Fibroblast of villous mesenchyme (primary cell): ENCODE data around the gene PRR11. TPM values are rescaled to one million over a fixed set of nuclear protein-coding genes. Genes with fewer than 3 reads are reported as not detected.
"Not testable (repeated sequence)": the region's sequence is repeated elsewhere in the genome, so short reads cannot be mapped to it uniquely, and the experiment has no call there.

Experiments used
- DNase-seq: peaks from one replicate; pipeline ENCODE4 v3.0.0-alpha.2; 2010; ENCODE audit warnings: low read depth
- H3K4me3 ChIP-seq: 2 replicates; pipeline ENCODE4 v1.5.1; 2011; ENCODE audit warnings: low read depth, mild to moderate bottlenecking, low read length
- CTCF ChIP-seq: IDR thresholded peaks from 2 replicates; pipeline ENCODE4 v1.5.1; 2012; ENCODE audit warnings: low read depth, mild to moderate bottlenecking, low read length; ENCODE audit not compliant: insufficient read depth
- total RNA-seq: library from RNA; depleted of rRNA; stranded (reverse); fragments of >200 nt; gene quantifications from 2 replicates; pipeline ENCODE4 v1.2.3, GENCODE V29; 2012

PRR11 gene
- total RNA-seq, 1 donor, result 11.2 TPM

- TF ChIP-seq CTCF, result no peak
- no peak for DNase-seq
- H3K4me3 ChIP-seq, result no peak overlapping the region
These were observed 44.0 kb upstream of the PRR11 start for GRCh38 chr17:59111539-59111938.

DNA sequence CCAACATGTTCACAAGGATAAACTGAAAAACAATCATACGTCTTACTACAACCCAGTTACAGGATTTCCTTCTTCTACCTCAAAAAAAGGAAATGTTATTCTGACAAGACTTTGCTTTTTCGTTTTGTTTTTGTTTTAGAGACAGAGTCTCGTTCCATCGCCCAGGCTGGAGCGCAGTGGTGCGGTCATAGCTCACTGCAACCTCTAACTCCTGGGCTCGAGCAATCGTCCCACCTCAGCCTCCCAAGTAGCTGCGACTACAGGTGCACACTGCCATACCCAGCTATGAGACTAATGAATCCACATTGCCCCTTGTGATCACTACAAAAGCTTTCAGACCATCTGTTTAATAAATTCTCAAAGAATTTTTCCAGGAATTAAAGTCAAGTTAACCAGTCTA is 40.1 kb upstream of the PRR11 start:
- no peak overlapping the region for H3K4me3 ChIP-seq
- DNase-seq, result no peak
- no peak for TF ChIP-seq CTCF

DNA sequence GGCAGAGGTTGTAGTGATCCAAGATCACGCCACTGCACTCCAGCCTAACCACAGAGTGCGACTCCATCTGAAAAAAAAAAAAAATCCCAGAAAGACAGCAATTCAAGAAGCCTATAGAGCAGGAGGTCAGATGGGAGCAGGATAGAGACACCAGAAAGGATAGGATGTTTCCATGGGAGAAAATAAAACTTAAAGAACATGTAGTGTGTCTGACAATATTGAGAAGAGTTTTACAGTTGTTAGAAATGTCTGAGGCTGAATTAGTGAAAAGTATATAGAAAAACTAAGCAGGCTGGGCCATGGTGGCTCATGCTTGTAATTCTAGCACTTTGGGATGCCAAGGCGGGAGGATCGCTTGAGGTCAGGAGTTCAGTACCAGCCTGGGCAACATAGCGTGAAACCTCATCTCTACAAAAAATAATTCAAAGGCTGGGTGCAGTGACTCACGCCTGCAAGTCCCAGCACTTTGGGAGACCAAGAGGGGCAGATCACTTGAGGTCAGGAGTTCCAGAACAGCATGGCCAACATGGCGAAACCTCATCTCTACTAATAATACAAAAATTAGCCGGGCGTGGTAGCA is 33.6 kb upstream of the PRR11 start:
- TF ChIP-seq CTCF, result no peak
- DNase-seq, result no peak
- H3K4me3 ChIP-seq, result no peak overlapping the region

DNA sequence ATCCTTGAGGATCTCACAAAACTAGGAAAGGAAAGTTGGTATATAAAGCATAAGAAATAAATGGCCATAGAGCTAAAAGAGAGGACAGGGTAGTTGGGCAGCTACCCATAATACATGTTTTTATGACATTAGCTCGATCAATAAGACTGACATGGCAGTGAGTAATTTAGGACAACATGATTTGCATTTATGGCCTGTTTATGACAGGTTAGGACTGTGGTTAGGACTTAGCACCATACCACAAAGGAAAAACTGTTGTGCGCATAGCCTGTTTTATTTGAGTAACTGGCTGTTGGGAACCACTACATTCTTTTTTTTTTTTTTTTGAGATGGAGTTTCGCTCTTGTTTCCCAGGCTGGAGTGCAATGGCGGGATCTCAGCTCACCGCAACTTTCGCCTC is 30.9 kb upstream of the PRR11 start:
- no peak overlapping the region for H3K4me3 ChIP-seq
- DNase-seq, result no peak
- TF ChIP-seq CTCF, result no peak

DNA sequence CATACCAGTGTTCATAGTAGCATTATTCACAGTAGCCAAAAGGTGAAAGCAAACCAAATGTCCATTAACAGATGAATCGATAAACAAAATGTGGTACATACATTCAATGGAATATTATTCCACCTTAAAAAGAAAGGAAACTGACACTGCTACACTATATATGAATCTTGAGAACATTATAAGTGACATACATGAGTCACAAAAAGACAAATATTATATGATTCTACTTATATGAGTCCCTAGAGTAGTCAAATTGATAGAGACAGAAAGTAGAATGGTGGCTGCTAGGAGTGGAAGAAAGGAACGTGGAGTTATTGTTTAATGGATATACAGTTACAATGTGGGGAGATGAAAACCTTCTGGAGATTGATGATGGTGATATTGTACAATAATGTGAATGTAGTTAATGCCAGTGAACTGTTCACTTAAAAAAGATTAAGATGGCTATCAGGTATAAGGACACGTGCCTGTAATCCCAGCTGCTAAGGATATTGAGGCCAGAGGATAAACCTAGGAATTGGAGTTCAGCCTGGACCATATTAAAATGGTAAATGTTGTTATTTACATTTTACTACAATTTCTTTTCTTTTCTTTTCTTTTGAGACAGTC is 28.6 kb upstream of the PRR11 start:
- no peak overlapping the region for H3K4me3 ChIP-seq
- no peak for DNase-seq
- no peak for TF ChIP-seq CTCF

DNA sequence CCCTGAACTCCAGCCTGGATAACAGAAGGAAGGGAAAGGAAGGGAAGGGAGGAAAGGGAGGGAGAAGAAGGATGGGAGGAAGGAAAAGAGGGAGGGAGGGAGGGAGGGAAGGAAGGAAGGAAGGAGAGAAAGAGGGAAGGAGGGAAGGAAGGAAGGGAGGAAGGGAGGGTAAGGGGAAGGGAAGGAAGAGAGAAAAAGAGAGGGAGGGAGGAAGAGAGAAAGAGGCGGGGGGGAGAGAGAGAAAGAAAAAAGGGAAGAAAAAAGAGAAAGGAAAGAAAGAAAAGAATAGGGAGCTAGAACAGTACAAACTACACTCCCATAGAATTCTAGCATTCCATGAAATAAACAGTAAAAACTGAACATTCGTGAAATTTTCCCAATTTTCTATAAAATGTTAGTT is 25.7 kb upstream of the PRR11 start:
- DNase-seq, result no peak
- TF ChIP-seq CTCF, result no peak
- no peak overlapping the region for H3K4me3 ChIP-seq

- no peak for DNase-seq
- TF ChIP-seq CTCF, result no peak
- no peak overlapping the region for H3K4me3 ChIP-seq
These were observed 24.4 kb upstream of the PRR11 start for GRCh38 chr17:59131131-59131530.

- DNase-seq, H3K4me3 ChIP-seq: not testable (repeated sequence)
These were observed 17.2 kb upstream of the PRR11 start for GRCh38 chr17:59138339-59138738.
